GM18870 (cell line): Measurements from ENCODE around the gene CFL1.
A peak's percentile ranks its signal among the peaks of the same experiment; 100 is the strongest.
"Not testable (repeated sequence)": the region's sequence is repeated elsewhere in the genome, so short reads cannot be mapped to it uniquely, and the experiment has no call there.

ENCODE experiments used
- ATAC-seq: cut with Tn5 transposase; IDR thresholded peaks from one replicate; pipeline ENCODE4 v1.9.1; 2021; ENCODE audit warnings: moderate library complexity; ENCODE audit not compliant: unreplicated experiment

The CFL1 gene

DNA sequence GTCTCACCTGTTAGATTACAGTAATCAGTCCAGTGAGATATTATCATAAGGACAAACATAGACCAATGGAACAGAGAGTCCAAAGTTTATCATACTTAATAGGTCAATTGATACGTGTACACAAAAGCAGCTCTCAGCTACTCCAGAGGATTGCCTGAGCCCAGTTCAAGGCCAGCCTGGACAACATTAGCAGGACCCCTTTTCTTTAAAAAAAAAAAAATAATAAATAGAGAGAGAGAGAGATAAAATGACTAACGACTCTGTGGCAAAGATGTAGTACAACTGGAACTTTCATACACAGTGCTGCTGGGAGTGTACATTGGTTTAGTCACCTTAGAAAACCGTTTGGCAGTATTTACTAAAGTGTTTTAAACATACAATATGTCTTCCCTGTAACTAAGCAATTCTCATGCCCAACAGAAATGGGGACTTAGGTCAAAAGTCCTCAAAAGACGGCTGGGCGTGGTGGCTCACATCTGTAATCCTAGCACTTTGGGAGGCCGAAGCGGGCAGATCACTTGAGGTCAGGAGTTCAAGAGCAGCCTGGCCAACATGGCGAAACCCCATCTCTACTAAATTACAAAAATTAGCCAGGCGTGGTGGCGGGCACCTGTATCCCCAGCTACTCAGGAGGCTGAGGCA is 13.6 kb downstream of the CFL1 start:
- ATAC-seq = no peak

DNA sequence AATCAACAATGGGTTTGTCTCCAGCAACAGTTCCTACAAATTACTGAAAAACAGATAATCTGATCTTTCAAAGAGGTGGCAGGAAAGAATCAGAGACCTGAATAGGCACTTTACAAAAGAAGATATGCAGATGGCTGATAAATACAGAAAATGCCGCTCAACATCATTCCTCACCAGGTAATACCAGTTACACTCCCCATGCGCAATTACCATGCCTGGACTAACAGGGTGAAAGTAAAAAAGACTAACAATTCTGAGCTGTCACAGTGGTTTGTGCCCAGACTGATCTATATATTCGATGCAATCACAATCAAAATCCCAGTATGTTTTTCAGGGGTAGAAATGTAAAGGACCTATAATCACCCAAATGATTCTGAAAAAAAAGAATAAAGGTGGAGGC is 14.2 kb downstream of the CFL1 start:
- ATAC-seq = no peak

DNA sequence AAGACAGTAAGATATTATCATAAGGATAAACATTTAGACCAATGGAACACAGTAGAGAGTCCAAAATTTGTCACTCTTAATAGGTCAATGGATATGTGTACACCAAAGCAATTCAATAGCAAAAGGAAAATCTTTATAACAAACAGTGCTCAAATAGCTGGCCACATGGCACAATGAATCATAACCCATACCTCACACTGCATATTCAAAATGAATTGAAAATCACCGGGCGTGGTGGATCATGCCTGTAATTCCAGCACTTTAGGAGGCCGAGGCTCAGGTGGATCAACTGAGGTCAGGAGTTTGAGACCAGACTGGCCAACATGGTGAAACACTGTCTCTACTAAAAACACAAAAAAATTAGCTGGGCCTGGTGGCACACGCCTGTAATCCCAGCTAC is 15.8 kb downstream of the CFL1 start:
- no peak for ATAC-seq

DNA sequence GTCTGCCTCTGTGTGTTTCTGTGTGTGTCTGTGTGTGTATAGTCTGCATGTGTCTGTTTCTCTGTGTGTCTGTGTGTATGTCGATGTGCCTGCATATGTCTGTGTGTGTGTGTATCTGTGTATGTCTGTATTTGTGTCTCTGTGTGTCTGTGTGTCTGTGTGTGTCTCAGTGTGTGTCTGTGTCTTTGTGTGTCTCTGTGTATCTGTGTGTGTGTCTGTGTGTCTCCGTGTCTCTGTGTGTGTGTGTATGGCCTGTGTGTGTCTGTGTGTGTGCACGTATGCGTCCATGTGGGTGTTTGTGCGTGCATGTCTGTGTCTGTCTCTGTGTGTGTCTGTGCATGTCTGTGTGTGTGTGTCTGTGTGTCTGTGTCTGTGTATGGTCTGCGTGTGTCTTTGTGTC is 23.8 kb downstream of the CFL1 start:
- no peak for ATAC-seq

DNA sequence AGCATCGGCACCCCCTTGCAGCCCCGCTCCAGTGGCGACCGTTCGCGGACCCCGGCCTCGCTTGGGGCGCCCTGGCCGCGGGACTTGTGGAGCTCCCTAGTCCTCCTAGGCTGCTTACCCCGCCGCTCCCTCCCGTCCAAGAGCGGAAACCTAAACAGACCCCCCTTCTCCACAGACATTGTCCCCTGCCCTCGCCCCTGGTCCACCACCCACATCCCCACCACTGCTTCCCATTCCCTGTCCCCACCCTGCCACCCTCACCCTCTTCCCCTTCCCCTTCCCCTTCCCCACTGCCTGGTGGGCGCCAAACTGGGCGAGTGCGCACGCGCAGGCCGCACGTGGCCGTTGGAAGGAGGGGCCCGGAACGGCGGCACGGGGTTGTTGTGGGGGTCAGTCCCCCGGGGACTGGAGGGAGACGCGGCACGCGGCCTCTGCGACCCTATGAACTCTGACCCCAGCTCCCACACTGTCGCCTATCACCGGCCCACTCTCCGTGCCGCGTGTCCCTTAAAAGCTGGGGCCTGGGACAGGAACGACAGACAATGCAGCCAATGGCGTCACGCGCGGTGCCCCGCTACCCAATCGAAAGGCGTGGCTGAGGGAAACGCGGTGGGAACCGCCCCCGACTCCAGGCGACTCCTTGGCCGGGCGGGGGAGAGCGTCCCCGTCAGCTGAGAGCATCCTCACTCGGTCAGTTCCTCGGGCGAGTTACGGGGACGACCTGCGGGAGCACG is 24.5 kb downstream of the CFL1 start, which contains the start of gene SNX32:
Gene SNX32, plus strand, starts transcription at position 667 of the 734 bp plus-strand sequence. CDS start 103 bp downstream, outside the sequence.
- ATAC-seq = no peak

DNA sequence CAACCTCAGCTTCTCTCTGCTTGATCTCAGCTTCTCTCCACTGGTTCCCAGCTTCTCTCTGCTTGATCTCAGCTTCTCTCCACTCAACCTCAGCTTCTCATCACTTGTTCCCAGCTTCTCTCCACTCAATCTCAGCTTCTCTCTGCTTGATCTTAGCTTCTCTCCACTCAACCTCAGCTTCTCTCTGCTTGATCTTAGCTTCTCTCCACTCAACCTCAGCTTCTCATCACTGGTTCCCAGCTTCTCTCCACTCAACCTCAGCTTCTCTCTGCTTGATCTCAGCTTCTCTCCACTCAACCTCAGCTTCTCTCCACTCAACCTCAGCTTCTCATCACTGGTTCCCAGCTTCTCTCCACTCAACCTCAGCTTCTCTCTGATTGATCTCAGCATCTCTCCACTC is 25.7 kb downstream of the CFL1 start:
- not testable (repeated sequence) for ATAC-seq

DNA sequence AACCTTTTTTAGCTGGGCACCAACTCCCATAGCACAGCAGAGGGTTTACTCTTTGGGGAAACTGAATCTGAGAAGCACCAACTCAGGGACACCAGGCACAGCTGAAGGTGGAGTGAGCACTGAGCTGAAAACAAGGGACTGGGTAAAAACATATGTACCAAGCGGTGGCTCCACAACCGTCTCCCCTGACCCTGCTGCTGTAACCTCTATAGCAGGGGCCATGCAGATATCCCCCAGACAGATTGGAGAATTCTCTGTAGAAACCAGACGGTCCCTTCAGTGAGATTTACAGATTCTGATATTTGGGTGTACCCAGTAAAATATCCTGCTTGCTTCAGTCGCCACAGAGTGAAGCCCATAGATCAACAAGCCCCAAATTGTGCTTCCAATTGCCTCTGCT is 28.5 kb downstream of the CFL1 start:
- ATAC-seq = no peak

DNA sequence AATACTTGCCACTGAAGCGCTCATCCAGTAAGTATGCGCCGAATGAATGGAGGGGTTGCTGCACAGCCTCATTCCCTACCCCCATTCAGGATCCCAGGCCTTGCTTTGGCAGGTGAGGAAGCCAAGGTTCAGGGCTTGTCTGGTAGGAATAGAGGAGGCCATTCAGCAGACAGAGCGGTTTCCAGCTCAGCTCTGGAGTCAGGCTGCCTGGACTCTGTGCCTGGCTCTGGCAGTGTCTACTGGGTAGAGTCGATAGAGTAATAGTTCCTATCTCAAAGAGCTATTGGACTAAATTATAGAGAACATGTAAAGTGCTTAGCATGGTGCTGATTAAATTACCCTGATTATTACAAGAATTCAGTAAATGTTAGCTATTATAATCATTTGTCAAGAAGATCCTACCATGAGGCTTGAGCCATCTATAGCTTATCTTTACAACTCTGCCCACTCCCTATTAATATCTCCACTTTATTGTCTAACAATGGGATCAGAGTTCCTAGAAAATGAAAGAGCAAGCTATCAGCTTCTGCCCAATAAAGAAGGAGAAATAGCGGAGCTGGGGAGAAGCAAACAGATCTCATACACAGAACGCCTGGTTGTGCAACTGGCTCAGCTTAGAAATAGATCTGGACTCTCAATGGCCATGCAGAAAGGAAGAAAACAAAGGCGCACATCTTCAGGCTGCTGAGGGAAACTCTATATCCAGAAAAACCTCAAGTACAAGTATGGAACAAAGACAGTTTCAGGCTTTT is 30.8 kb downstream of the CFL1 start:
- ATAC-seq = no peak

DNA sequence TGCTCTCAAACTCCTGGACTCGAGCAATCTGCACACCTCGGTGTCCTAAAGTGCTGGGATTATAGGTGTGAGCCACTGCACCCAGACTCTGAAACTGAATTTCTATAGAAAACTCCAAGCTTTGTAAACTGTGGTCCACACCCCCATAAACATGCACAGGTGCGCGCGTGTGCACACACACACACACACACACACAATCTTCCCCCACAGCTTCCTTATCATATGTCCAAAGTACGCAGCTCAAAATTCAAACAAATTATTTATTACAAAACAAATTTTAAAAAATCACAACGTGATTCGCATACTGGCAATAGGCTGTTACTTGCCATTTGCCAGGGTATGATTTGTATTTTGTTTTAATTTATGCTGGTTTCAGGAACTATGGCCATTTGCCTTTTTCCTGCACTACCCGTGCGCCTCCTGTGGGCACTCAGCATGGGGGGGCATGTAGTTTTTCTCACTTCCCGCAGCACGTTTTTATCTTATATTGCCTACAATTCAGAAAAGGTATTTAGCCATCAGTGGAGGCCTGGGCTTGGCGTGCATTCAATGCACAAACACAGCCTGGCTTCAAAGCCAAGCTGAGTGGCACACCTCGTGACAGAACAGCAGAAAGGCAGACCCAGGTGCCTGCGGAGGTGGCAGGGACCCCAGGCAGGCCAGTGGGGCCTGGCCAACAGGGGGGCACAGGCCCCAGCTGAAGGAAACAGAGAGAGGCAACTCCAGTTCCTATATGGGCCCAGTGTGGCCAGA is 35.0 kb downstream of the CFL1 start:
- ATAC-seq = no peak

DNA sequence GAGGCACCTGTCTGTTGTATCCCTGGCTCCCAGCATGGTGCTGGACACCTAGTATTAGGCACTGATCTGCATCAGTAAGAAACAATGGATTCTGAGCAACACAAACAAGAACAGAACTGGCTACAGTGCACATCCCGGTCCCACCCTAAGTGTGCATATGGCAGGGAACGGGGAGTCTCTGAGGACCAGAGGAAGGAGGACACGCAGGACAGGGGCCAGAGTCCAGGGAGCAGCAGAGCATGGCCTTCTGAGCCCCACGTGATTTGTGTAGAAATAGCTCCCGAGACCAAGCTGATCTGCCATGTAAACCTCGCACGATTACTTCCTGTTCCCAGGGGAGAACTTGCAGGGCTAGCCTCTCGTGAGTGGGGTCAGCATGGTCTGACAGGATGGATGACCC is 36.9 kb downstream of the CFL1 start:
- ATAC-seq = no peak

DNA sequence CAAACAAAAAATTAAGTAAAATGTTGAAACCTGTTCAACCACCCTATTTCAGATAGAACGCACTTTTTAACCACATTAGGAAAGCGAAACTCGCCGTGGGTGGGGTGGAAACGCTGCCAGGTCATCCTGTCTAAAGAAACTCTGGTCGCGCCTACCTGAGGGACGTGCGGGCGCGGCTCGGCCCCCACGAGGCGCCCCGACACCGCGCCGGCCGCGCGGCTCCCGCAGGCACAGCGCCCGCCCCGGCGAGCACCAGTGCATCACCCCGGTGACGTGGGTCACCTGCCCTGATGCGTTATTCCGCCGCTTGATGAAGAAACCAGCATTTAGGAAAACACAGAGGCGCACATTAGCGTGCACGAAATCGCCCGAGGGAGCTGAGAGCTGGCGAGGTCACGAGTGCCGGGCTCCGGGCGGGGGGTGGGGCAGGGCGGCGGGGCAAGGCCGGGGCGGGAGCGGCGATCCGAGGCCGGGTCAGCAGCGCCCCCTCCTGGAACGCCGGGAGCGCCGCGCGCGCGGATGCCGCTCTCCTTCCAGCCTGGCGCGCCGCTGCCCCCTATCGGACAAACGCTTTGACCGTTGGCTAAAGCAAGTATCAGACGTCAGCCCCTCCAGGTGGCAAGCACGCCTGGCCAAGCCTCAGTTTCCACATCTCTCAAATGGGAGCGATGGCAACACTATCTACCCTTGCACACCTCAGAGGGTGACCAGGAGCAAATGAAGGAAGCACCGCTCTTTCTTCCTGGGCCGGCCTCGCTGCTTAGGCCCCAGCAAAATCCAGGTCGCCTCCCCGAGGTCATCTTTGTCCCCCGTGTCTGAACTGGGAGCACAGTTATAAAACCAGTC is 39.9 kb downstream of the CFL1 start:
- ATAC-seq = peak; percentile 62

DNA sequence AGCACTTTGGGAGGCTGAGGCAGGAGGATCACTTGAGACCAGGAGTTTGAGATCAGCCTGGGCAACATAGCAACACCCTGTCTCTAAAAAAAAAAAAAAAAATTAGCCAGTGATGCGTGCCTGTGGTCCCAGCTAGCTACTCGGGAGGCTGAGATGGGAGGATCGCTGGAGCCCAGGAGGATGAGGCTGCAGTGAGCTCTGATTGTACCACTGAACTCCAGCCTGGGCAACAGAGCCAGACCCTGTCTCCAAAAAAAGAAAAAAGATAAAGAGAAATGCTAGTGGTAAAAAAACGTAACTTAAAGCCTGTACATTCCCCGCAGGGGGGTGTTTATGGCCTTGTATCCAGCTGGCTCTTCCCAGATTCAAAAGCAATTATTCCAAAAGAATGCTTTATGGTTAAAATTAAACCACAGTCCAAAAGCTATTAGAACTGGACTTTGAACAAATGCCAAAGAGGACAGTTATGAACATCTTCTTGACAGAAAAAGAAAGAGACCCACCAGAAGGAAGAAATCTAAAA is 40.6 kb downstream of the CFL1 start:
- no peak for ATAC-seq

DNA sequence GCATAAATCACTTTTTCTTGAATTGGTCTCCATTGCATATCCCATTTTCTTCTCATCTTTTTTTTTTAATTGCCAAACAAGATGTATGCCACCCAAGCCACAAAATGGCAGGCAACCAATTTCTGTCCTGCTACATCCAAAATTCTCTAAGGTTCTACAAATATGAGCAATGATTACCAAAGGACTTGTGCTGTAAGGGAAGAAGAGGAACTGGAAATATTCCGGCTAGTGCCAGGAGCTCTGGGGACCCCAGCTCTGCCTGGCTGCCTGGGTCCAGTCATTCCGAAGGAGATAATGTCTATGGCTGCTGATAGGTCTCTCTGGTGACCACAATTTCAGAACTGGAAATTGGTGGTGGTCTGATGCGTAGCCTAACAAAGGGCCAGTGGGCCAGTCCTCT is 41.3 kb downstream of the CFL1 start:
- ATAC-seq = no peak

DNA sequence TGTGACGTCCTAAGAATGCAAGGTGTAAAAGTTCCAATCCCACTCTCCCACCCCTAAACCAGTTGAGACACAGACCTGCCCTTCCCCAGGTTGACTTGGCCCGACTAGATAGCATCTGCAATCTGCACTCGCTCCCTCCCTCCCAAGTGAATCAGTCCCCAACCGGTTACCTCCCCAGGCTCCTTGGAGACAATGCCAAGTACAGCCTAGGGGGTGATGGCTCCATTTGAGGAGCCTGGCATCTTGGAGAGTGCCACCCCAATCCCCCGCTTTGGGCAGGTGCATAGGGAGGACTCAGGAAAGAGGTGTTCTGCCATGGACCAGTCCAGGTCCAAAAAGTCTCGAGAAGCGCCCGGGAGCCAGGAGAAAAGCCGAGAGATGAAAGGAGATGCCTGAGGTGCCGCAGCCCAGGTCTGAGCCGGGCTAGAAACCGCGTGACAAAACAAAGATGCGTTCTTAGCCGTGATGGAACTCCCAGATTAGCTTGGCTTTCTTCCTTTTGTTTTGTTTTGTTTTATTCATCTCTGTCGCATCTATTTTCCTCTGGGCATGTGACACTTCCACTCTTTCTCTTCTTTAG is 42.9 kb downstream of the CFL1 start:
- ATAC-seq = no peak

DNA sequence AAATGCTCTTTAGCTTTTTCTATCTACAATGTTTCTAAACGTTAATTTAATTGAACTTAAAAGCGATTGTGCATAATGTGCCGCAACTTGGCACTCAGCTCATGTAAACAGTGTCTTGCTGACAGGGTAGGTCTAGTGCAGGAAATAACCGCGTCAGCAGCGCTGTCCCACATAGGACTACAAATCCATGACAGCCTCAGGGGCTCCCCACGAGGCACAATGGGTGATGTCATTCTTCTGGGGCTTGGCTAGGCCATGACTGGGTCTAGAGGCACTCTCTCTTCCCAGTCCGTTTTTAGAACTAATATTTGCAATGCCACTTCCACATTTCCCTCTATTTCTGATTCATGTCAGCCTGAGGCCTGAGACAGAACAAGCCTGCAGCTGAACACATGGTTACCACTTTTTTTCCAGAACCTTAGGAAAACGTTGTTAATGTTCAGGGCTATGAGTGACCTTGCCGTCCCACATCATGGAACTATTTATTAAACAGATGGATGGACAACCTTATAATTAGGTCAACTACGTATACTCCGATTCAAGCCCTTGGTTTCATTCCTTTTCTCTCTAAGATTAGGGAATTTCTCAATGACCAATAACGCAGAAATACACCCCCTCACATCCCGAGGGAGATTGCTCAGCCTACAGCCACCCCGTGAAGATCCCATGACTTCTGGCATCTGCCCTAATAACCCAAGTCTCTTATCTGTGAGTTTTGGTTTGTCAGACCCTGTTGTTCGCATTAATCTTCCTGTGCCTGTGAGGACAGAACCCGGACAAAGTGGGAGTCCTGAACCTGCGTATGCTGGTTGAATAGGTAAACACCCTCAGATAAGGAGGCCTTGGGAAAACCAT is 43.6 kb downstream of the CFL1 start:
- ATAC-seq = no peak

DNA sequence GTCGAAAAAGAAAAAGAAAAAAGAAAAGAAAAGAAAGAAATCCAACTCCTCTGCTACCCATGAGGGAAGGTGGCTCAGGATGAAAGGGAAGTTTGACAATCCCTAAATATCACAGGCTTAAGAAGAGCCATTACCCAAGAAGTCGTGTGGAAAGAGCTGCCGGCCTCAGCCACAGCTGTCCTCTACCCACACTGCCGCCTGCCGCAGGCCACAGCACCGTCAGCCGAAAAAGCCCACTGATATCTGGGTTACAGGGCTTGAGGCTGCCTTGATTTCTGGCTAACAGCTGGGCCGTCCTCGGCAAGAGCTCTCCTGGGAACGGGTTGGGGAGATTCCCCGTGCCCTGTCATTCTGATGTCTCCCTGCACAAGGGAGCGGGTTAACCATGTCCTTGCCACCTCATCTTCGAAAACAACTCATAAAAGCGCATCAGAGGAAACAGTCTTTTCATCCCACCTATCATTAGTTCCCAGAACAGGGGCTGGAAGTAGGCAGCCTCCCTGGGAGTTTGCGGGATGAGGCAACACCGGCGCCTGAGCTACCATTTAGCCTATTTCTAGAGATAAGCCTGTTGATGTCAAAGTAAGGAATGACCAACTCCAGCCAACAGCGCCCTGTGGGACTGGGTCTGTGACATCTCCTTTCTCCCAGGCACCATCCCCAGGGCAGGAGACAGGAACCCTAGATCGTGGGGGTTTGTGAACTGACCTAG is 46.1 kb downstream of the CFL1 start:
- ATAC-seq = no peak

DNA sequence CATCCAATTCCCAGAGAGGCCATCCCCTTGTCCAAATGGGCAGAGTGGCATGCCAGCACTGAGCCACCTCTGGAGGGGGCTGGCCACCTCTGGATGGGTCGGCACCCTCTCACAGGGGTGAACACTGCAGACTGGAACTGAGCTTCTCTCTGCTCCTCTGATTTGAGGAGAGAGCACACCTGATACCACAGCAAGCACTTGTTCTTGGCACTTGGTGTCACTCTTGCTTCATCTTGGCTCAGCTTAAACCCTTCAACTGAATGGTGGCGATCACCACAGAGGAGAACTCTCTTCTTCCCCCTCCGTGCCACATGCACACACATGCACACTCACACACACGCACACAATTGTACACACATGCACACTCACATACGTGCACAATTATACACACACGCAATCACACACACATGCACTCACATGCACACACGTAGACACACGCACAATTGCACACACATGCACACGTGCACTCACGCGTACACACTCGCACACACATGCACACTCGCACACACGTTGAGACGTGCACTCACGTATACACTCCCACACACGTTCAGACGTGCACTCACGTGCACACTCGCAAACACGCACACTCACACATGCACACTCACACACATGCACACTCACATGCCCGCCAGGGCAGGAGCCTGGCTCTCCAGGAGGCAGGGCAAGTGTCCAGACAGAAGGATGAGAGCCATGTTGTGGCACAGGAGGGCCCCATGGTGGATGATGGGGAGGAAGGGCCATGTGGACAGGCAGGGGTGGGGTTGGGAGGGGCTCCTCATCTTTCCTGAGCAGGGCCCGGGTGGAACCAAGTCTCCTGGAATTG is 47.7 kb downstream of the CFL1 start:
- ATAC-seq = no peak
